NCI-H345 treated with DMSO at 0.1 percent for 48 hours (cell line): Measurements from ENCODE around the gene NTF3.
"Not testable (repeated sequence)": the region's sequence is repeated elsewhere in the genome, so short reads cannot be mapped to it uniquely, and the experiment has no call there.

Source experiments
- DNase-seq: peaks from one replicate; lab custom pipeline; 2025; ENCODE audit not compliant: unreplicated experiment; lab: John Stamatoyannopoulos, UW

NTF3 gene

DNA sequence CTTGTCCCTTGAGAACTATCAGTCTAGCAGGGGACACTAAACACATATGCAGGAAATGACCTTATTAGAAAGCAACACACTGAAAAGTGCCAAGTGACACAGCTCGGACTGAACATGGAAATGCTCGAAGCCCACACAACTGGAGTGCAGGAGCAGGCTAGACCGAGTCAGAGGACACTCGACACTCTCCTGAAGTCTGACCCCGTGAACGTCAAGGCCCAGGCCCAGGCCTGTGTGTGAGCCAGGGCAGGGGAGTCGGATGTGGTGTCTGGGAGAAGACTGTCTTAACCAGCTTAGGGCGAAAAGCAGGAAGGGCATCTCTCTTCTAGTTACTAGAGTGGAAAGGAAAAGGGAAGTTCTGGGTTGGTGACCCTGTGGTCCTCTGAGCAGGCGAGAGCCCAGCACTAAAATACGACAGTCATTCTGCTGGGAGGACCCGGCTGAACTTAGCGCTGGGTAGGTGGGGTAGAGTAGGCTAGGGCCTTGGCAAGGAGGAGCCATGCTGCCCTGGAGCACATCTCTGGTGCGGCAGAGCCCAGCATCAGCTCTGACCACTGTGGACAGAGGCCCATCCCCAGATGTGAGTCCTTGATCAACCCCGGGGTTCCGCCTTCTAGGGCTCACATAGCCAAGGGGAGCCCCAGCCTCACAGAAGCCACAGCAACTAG lies 93.0 kb downstream of the NTF3 start:
- DNase-seq = no peak

DNA sequence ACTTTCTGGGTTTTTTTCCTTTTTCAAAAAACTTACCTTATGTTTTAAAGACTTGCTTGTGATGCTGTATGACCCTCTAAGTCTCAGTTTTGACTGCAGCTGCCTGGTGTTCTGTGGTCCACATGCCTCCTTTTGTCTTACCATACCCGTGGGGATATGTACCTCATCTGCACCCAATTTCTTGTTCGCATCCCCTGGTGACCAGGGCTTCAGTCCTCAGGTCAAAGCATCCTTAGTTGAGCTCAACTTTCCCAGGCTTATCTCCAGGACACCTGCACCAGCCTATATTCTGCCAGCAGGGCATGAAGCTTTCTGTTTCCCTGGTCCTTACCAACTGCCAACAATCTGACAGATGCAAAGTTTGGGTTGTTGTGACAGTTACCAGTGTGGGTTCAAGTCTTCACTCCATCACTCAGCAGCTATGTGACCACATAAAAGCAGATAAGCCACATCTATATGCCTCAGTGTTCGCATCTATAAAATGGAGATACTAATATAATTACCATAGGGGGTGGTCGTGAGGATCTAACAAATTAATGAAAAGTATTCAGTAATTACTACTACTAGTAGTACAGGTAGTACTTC lies 94.0 kb downstream of the NTF3 start:
- no peak for DNase-seq

GRCh38 chr12:5533368-5533767 lies 101.5 kb downstream of the NTF3 start:
- no peak for DNase-seq

GRCh38 chr12:5534426-5535199 lies 102.7 kb downstream of the NTF3 start:
- DNase-seq = no peak

GRCh38 chr12:5535541-5535940 lies 103.6 kb downstream of the NTF3 start:
- DNase-seq = no peak

DNA sequence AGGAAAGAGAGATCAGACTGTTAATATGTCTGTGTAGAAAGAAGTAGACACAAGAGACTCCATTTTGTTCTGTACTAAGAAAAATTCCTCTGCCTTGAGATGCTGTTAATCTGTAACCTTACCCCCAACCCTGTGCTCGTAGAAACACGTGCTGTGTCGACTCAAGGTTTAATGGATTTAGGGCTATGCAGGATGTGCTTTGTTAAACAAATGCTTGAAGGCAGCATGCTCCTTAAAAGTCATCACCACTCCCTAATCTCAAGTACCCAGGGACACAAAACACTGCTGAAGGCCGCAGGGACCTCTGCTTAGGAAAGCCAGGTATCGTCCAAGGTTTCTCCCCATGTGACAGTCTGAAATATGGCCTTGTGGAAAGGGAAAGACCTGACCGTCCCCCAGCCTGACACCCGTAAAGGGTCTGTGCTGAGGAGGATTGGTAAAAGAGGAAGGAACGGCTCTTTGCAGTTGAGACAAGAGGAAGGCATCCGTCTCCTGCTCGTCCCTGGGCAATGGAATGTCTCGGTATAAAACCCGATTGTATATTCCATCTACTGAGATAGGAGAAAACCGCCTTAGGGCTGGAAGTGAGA lies 105.2 kb downstream of the NTF3 start:
- not testable (repeated sequence) for DNase-seq

DNA sequence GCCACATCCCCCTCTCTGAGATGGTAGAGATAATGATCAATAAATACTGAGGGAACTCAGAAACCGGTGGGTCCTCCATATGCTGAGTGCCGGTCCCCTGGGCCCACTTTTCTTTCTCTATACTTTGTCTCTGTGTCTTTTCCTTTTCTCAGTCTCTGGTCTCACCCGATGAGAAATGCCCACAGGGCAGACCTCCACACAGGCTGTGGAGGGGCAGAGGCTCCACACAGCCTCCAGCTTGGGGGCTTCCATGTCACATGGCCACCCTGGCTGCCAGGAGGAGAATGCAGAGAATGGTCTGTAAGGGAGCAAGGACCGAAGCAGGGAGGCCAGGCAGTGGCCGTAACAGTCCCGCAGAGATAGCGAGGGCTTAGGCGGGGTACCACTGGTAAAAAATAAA lies 105.9 kb downstream of the NTF3 start:
- DNase-seq = no peak
